ENCODE data around the gene LTA.

LTA gene, protein sequence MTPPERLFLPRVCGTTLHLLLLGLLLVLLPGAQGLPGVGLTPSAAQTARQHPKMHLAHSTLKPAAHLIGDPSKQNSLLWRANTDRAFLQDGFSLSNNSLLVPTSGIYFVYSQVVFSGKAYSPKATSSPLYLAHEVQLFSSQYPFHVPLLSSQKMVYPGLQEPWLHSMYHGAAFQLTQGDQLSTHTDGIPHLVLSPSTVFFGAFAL

DNA sequence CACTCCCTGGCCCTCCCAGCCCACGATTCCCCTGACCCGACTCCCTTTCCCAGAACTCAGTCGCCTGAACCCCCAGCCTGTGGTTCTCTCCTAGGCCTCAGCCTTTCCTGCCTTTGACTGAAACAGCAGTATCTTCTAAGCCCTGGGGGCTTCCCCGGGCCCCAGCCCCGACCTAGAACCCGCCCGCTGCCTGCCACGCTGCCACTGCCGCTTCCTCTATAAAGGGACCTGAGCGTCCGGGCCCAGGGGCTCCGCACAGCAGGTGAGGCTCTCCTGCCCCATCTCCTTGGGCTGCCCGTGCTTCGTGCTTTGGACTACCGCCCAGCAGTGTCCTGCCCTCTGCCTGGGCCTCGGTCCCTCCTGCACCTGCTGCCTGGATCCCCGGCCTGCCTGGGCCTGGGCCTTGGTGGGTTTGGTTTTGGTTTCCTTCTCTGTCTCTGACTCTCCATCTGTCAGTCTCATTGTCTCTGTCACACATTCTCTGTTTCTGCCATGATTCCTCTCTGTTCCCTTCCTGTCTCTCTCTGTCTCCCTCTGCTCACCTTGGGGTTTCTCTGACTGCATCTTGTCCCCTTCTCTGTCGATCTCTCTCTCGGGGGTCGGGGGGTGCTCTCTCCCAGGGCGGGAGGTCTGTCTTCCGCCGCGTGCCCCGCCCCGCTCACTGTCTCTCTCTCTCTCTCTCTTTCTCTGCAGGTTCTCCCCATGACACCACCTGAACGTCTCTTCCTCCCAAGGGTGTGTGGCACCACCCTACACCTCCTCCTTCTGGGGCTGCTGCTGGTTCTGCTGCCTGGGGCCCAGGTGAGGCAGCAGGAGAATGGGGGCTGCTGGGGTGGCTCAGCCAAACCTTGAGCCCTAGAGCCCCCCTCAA lies at the start of gene LTA:
LTA (plus strand) TSS at position 249 of the 871 bp plus-strand sequence; CDS start at position 703, 454 bp downstream.
- DNase-seq: no peak

DNA sequence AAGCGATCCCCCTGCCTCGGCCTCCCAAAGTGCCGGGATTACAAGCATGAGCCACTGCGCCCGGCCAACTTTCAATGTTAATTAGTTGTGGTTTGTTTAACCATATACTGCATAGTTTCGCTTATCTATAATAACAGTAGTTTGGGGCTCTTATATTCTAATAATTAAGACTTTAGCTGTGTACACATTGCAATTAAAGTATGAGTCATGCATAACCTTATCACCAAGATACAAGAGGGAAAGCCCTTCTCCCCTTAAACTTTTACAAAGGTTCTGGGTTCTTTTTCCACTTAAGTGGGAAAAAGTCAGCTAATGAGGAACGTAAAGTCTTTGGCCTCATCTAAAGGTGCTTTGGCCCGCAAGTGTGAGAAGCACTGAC lies 46.5 kb upstream of the LTA start:
- no peak for DNase-seq

DNA sequence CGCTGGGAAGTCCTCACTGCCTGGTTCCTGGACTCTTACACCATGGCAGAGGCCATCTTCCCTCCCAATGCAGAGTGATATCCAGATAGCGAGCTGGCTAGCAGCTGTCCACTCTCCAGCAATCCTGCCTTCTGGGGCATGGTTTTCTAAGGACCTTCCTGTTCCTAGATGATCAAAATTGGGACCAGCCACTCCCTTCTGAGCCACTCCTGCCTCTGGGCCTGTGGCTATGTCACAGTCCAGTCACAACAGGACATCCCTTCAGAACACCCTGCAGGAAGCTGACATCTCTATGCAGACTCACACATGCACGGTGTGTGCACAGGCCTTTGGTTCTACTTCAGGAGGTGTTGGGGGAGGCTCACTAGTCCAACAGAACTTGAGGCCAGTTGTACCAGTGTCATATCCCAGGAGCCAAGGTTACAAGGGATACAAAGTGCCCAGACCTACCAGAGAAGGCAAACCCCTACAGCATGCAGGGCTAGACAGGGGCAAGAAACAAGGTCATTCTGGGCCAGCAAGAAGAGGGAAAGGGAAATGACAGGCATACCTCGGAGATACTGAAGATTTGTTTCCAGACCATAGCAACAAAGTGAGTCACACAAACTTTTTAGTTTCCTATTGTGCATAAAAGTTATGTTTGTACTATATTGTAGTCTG lies 46.0 kb upstream of the LTA start:
- DNase-seq: no peak

DNA sequence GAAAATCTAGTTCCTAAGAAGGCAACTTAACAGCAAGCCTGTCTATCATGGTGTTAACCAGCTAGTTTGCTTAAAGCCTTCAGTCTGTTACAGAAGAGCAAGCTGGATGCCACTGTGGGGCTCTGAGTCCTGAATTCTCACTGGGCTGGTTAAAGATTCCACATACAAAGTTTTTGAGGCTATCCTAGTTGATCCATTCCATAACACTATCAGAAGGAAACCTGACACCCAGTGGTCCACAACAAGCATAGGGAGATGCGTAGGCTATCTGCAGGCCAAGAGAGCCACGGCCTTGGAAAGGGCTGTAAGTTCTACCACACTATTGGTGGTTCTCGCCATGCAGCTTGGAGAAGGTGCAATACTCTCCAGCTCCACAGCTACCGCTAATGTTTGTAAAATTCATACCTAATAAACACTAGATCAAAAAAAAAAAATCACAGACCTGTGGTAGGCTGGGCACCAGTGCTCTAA lies 43.7 kb upstream of the LTA start:
- DNase-seq: no peak

GRCh38 chr6:31528821-31529328 lies 43.2 kb upstream of the LTA start, which contains the start of gene MCCD1:
Gene MCCD1 (plus strand): TSS chr6:31528962. CDS start chr6:31529015, 53 bp downstream.
- no peak for DNase-seq

DNA sequence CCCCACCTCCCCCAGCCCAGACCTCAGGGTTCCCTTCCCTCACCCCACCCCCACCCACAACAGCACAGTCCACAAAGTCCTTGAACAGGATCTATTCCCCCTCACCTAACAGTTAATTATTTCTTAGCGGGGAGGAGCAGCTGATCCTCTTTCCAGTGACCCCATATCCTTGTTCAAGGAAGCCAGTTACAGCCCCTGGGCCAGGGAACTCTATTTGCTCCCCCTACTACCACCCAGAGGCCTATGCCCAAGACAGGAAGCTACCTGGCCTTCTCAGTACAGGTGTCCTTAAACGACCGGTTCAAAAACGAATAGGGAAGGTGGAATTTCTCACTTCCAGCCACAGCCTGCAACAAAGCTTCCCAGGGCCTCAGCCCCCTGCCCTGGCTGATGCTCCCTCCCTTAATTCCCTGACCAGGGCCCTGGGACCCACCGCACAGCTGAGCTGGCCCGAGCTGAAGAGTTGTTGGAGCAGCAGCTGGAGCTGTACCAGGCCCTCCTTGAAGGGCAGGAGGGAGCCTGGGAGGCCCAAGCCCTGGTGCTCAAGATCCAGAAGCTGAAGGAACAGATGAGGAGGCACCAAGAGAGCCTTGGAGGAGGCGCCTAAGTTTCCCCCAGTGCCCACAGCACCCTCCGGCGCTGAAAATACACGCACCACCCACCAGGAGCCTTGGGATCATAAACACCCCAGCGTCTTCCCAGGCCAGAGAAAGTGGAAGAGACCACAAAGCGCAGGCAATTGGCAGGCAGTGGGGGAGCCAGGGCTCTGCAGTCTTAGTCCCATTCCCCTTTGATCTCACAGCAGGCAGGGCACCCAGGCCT lies 42.5 kb upstream of the LTA start:
- no peak for DNase-seq

DNA sequence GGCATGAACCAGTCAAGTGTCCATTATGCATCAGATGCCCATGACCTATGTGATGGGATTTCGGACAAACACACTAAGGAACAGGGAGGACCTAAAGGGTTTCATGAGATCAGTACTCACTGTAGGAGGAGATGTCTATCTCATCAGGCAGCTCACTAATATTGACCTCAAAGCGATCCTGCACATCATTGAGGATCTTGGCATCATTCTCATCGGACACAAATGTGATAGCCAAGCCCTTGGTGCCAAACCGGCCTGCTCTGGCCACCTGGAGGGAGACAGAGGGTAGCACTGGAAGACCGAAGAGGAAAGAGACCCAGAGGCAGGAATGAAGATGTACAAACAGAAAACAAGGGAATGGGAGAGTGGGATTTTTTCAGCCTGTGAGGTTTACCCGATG lies 41.4 kb upstream of the LTA start:
- DNase-seq: no peak

DNA sequence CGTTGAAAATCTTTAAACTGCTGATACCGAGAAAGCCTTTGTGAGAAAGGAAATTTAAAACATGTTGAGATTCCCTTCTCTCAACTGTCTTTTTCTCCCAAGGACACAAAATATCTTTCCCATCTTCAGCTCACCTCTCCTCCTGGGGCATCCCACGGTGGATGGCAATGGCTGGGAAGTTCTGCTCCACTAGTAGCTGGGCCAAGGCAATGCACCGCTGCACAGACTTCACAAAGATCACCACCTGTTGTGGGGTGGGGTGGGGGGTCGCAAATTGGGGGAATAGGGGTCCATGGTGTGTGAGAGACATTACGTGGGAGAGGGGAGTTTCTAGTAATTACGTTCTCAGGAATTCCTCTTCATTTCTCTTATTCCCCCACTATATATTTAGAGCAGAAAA lies 40.9 kb upstream of the LTA start:
- no peak for DNase-seq

DNA sequence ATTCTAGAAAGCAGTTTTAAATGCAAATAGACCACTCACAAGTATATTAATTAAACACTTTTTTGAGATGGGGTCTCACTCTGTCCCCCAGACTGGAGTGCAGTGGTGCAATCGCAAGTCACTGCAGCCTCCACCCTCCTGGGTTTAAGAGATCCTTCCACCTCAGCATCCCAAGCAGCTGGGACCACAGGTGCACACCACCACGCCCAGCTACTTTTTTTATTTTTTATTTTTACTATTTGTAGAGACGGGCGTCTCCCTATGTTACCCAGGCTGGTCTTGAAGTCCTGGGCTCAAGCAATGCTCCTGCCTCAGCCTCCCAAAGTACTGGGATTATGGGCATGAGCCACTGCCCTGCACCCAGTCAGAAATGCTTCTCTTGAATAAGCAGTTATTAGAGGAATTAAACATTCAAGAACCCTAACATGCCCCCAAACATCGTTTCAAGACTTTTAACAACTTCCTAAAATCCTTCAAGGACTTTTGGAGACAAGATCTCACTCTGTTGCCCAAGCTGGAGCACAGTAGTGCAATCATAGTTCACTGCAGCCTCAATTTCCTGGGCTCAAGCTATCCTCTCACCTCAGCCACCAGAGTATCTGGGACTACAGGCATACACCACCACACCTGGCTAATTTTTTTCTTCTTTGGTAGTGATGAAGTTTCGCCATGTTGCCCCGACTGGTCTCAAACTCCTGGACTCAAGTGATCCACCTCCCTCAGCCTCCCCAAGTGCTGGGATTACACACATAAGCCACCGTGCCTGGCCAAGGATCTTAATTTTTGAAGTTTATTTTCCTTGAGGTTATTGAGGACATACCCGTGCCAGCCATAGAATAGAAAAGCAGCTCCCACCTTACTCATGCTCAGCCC lies 40.1 kb upstream of the LTA start:
- DNase-seq: no peak

- DNase-seq: no peak
Observed at GRCh38 chr6:31532644-31533454, 39.2 kb upstream of the LTA start.

GRCh38 chr6:31533455-31533841 lies 38.6 kb upstream of the LTA start:
- no peak for DNase-seq

- no peak for DNase-seq
Observed at GRCh38 chr6:31534011-31534410, 38.1 kb upstream of the LTA start.

- DNase-seq: no peak
Observed at GRCh38 chr6:31534521-31535040, 37.5 kb upstream of the LTA start.

DNA sequence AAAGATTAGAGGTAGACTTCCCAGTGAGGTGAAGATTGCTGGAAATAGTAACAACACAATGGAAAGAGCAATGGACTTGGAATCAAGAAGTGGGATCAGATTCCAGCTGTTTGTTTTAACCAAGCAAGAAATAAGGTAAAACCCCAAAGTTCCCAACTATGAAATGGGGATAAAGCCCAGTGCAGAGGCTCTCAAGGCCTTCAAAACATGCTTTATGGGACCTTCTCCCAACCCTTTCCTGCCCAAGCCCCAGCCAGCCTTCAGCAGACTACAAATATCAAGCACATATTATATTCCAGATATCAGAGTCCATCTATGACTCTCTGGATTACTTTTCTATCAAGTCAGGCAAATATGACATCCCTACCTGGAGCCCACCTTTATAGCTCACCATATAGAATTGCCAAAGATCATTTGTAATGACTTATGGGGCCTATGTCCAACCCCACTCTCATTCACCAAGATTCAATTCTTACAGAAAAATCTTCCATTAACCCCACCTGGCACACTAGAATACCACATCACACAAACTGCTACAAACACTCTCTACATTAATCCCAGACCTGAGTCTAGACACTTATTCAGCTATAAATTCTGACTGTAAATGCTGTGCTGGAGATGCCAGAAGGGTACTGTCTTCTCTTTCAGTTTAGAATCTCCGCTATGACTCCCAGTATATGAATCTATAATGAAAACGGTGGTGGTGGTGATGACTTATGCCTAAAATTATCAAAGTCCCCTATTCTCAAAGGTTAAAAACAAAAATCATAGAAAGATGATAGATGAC lies 36.4 kb upstream of the LTA start:
- DNase-seq: no peak

DNA sequence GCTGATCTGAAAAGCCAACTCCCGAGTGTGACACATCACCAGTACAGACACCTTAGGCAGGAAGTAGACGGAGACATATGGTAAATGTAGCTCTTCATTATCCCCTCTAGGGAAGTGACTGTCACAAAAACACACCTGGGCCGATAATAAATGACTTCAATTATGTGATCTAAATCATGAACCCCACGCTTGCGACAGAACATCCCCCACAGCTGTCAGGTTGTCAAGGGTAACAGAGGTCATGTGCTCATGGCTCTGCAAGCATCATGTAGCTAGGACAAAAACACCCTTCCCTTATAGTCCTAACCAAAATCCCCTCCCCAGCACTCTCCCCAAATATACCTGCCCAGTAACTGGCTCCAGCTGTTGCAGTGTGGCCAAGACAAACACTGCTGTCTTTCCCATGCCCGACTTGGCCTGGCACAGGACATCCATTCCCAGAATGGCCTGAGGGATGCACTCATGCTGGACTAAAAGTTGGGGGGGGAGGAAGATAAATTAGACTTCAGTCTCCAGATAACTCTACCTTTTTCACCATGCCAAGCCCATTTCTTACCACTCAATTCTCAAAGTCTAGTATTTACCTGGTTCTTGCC lies 33.2 kb upstream of the LTA start:
- DNase-seq: no peak

- no peak for DNase-seq
Observed at GRCh38 chr6:31540640-31541039, 31.4 kb upstream of the LTA start.

DNA sequence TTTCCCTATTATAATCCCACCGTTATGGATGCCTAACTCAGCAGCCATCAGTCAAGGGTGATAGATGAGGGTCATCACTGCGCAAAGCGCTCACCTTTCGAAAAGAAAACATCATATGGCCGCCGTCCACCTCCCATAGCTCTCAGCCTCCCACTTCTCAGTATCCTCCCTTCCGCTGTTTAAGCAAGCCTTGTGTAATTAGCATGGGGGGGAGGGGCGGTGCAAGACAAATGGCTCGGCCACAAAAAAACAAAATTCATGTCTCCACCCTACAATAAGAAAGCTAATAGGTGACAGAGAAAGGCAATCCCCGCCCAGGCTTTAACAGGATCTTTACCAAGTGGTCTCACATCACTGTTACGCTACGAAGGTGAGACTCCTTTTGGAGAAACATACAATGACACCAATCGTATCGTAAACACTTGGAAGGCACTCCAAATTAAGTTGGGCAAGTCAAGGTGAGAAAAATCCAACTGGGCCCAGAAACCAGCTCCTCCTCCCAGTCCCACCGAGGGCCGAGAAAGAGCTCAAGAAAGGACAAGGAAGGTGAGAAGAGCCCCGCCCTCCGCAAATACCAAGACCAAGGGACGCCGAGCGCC lies 30.9 kb upstream of the LTA start:
- no peak for DNase-seq

DNA sequence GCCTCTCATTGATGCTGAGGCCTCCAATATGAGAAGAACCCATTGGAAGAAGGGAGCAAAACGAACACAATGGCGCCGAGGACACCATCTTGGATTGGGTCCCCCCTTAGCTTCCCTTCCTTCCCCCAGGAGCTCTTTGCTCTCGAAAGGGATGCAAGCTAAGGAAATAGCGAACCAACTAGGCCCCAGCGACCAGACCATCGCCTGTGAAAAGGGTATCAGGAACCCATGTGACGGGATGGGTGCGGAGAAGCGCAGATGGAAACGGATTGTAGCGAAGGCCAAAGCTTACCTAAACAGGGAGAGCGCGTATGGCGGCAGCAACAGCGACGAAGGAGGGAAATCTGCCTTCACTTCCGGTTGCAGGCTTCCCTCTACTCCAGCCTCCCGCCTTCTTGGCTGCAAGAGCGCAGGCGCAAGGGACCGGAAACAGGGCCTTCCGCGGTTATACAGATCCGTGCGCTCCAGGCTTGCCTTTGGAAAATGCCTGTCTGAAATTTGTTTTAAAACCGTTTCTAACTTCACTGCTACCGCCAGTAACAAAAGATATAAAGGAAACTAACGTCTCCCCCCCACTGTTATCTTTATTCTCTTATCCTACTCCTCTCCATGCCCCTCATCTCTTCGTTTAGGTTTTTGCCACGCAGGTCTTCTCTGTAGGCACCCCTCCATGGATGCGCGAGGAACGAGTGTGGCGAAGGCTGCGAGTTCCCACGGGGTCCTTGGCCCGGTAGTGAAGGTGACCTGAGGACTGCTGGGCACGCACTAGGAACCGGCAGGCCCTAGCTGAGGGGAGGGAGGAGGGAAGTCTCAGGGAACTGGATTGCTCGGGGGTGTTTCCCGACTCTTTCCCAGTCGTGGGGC lies 30.2 kb upstream of the LTA start, which contains the start of gene DDX39B:
DDX39B (minus strand) TSS at position 346 of the 864 bp plus-strand sequence. CDS start 1,471 bp downstream, outside the sequence.
- peak; percentile 75 for DNase-seq

Data from 8988T (cell line).